ENCODE data around the gene PNPLA7. TPM values are rescaled to one million over a fixed set of nuclear protein-coding genes. Genes with fewer than 3 reads are reported as not detected.

The PNPLA7 gene
- polyA plus RNA-seq, 3 donors from 2014 or later = 0.24 to 0.53 (median 0.32) TPM

DNA sequence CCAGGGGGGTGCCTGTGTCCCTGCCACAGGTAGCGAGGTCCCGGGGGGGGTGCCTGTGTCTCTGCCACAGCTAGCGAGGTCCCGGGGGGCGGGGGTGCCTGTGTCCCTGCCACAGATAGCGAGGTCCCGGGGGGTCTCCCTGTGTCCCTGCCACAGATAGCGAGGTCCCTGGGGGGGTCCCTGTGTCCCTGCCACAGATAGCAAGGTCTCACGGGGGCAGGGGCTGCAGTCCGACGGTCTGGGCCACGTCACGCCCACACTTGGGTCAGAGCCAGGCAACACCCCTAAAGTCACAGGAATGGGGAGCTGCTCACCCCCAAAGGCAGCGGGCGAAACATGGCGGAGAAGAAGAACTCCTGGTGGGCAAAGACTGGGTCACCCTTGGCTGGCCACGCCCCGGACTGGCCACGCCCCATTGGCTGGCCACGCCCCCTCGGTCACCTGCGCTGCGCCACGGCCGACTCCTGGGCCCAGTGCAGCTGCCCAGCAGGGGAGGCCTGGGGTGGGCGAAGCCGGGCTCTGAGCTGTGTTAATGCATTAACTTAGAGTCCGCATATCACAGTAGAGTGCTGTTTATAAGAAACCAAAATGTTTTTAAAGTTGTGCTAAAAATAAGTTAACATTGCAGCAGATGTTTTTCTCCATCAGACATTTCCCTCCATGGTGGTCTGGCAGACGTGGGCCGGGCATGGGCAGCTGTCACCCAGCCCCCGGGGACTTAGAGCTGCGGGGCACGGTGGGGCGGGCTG, 120.1 kb downstream of the PNPLA7 start:
- H3K27ac Mint-ChIP-seq = no peak overlapping the region

DNA sequence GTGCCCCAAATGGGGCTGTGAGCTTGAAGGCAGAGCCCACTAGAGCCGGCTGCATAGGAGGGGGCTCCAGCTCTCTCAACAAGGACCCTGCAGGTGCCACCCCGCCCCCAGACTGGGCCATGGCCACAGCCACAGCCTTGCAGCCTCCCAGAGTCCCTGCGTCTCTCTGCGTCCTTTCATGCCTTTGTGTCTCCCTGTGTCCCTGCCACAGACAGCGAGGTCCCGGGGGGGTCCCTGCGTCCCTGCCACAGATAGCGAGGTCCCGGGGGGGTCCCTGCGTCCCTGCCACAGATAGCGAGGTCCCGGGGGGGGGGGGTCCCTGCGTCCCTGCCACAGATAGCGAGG, 120.7 kb downstream of the PNPLA7 start:
- Mint-ChIP-seq H3K4me3 (no peak overlapping the region), H3K36me3 (no peaks in the 10 kb centered on the region), H3K27me3 (ENCODE audit: low read depth in 3 of 3) (peaks cover 0 to 4% (median 2%) of the 10 kb centered on the region in 3 donors), H3K27ac (no peak overlapping the region), H3K9me3 (no peaks in the 10 kb centered on the region), H3K4me1 (peaks cover 1 to 2% of the 10 kb centered on the region in 2 donors)
- DNase-seq = no peak

More for the DNA sequence above, 120.1 kb downstream of the PNPLA7 start:
- Mint-ChIP-seq H3K4me1 (peaks cover 0 to 4% of the 10 kb centered on the region in 2 donors), H3K9me3 (no peaks in the 10 kb centered on the region), H3K36me3 (no peaks in the 10 kb centered on the region), H3K27me3 (ENCODE audit: low read depth in 3 of 3) (peaks cover 0 to 2% (median 1%) of the 10 kb centered on the region in 3 donors), H3K4me3 (no peak overlapping the region)
- DNase-seq = no peak

DNA sequence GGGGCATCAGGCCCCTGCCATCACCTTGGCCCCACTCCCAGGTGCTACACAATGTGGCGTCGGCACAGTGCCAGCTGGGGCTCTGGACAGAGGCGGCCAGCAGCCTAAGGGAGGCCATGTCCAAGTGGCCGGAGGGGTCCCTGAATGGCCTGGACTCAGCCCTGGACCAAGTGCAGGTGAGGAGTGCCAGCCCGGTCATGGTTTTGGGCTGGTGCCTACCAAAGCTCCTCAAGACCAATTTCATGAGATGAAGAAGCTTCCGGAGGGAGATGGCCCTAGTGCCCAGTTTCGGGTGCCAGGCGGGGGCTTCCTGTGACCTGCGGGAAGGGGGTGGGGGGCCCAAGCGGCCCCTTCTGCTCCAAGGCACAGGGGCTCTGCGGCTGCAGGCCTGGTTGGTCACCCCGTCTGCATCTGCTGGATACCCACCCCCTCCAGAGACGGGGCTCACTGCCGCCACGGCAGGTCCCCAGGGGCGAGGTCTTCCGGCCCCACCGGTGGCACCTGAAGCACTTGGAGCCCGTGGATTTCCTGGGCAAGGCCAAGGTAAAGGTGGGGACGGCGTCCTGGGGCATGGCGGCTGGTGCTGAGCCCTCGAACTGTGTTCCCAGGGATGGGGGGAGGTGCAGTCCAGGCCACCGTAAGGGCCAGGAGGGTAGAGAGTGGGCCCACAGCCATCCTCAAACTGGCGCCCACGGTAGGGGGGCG, 121.2 kb downstream of the PNPLA7 start:
- Mint-ChIP-seq H3K4me1 (peaks cover 3 to 6% of the 10 kb centered on the region in 2 donors), H3K9me3 (no peaks in the 10 kb centered on the region), H3K4me3 (no peak overlapping the region), H3K27me3 (ENCODE audit: low read depth in 3 of 3) (peaks cover 0 to 4% (median 3%) of the 10 kb centered on the region in 3 donors), H3K27ac (no peak overlapping the region), H3K36me3 (no peaks in the 10 kb centered on the region)
- no peak for DNase-seq

GRCh38 chr9:137428311-137428630, 121.9 kb downstream of the PNPLA7 start:
- DNase-seq = no peak
- Mint-ChIP-seq H3K9me3 (no peaks in the 10 kb centered on the region), H3K36me3 (no peaks in the 10 kb centered on the region), H3K4me1 (peaks cover 3 to 6% of the 10 kb centered on the region in 2 donors), H3K27ac (no peak overlapping the region), H3K27me3 (ENCODE audit: low read depth in 3 of 3) (peaks cover 0 to 4% (median 3%) of the 10 kb centered on the region in 3 donors), H3K4me3 (no peak overlapping the region)

GRCh38 chr9:137427454-137428310, 122.5 kb downstream of the PNPLA7 start:
- H3K27ac Mint-ChIP-seq = no peak overlapping the region
- no peaks in the 10 kb centered on the region for H3K36me3 Mint-ChIP-seq
- peaks cover 0 to 4% (median 3%) of the 10 kb centered on the region in 3 donors for H3K27me3 Mint-ChIP-seq (ENCODE audit: low read depth in 3 of 3)
- no peak for DNase-seq
- no peak overlapping the region for H3K4me3 Mint-ChIP-seq
- H3K4me1 Mint-ChIP-seq = peaks cover 3 to 6% of the 10 kb centered on the region in 2 donors
- no peaks in the 10 kb centered on the region for H3K9me3 Mint-ChIP-seq

GRCh38 chr9:137426018-137426681, 124.1 kb downstream of the PNPLA7 start:
- Mint-ChIP-seq H3K9me3 (no peaks in the 10 kb centered on the region), H3K4me1 (peaks cover 11 to 14% of the 10 kb centered on the region in 2 donors), H3K36me3 (no peaks in the 10 kb centered on the region), H3K27ac (no peak overlapping the region), H3K27me3 (ENCODE audit: low read depth in 3 of 3) (peaks cover 2 to 4% (median 3%) of the 10 kb centered on the region in 3 donors), H3K4me3 (no peak overlapping the region)
- no peak for DNase-seq

GRCh38 chr9:137423514-137424291, 126.5 kb downstream of the PNPLA7 start:
- Mint-ChIP-seq H3K27me3 (ENCODE audit: low read depth in 3 of 3) (peaks cover 2 to 4% (median 3%) of the 10 kb centered on the region in 3 donors), H3K36me3 (no peaks in the 10 kb centered on the region), H3K27ac (no peak overlapping the region), H3K9me3 (no peaks in the 10 kb centered on the region), H3K4me3 (peak overlapping the region in 3 of 5 donors; percentile 71 to 76 (median 76)), H3K4me1 (peaks cover 11 to 14% of the 10 kb centered on the region in 2 donors)
- no peak for DNase-seq

DNA sequence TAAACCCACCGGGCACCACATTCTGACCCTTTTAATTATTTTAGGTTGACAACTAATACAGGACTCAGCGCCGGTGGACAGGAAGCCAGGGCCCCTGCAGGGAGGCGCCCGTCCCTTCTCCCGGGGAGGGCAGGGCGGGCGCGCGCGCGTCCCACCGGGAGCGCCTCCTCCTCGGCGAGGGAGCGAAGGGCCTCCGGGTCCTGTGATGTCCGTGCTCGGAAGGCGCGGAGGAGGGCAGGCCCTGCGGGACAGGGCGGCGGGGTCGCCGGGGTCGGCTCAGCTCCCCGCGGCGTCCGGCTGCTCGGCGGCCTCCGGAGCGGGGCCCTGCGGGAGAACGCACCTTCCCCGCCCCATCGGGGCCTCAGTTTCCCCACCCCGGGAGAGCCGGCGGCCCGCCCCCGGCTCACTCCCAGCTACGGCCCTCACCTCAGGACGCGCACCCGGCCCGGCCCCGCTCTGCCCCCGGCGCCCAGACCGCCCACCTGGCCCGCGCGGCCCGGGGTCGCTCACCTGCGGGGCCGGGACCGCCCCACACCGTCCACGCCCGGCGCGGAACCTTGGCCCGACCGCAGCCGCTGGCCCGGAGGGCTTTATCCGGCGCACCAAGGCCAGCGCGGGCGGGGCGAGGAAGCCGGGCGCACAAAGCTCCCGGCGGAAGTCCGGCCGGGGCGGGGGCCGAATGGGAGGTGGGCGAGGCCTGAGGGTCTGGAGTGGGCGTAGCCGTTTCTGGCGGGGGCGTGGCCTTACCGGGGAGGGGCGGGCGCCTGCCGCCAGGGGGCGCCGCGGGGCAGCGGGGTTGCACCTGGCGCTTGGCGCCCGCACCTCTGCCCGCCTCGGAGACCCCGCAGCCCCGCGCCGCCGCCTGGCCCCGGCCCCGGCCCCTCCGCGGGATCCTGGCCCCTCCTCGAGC, 127.3 kb downstream of the PNPLA7 start, which contains the start of the genes EXD3 and NOXA1:
Gene EXD3 (minus strand): TSS at position 559 of the 910 bp plus-strand sequence. CDS start 27,805 bp downstream, outside the sequence.
Gene NOXA1 (plus strand): TSS at position 790 of the 910 bp plus-strand sequence. CDS start 137 bp downstream, outside the sequence.
- Mint-ChIP-seq H3K4me1 (peaks cover 11 to 14% of the 10 kb centered on the region in 2 donors), H3K4me3 (peak within 1 kb of the TSS; percentile 81 to 90 (median 83)), H3K9me3 (no peaks in the 10 kb centered on the region), H3K36me3 (no peaks in the 10 kb centered on the region), H3K27ac (peak within 1 kb of the TSS in 4 of 6 donors; percentile 41 to 75 (median 52)), H3K27me3 (ENCODE audit: low read depth in 3 of 3) (peaks cover 2 to 4% (median 2%) of the 10 kb centered on the region in 3 donors)
- peak; percentile 93 to 94 (median 94) for DNase-seq

- Mint-ChIP-seq H3K36me3 (no peaks in the 10 kb centered on the region), H3K4me1 (peaks cover 11 to 14% of the 10 kb centered on the region in 2 donors), H3K9me3 (no peaks in the 10 kb centered on the region), H3K4me3 (peak overlapping the region; percentile 81 to 90 (median 83)), H3K27me3 (ENCODE audit: low read depth in 3 of 3) (peaks cover 2 to 4% (median 2%) of the 10 kb centered on the region in 3 donors), H3K27ac (peak overlapping the region in 3 of 6 donors; percentile 41 to 75 (median 58))
- no peak for DNase-seq
Observed at GRCh38 chr9:137421838-137422603, 128.2 kb downstream of the PNPLA7 start.

DNA sequence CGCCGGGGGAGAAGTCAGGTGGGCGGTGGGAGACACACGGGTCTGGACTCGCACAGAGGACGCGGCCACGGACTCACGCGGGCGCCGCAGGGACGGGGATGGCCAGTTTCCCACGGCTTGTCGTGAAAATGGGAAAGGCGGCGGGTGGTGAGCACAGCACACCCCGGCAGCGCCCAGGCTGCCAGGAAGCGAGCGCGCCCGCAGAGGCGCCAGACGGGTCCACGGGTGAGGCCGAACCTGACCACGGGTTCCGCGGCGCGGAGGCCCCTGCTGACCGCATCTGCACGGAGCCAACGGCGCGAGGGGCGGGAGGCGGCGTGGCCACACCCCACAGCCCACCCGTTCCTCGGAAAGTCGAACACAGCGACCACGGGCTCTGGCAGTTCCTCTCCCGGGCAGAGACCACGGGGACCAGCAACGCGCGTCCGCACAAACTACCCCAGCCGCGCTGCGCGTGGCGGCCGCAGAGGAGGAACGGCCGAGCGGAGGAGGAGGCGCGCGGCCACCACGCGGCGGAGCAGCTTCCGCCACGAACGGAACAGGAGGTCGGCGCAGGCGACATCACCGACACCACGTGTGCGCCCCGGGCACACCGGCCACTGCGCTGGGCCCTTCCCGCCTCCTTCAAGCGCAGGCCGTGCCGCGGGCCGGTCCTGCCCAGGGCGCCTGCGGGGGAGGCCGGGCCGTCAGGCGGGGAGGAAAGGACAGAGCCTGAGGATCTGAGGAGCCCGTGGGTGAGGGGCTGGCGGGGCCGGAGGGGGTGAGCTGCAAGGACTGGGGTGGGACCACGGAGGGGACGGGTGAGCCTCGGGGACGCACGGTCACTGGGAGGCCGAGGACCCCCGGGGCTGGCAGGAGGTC, 132.8 kb downstream of the PNPLA7 start:
- Mint-ChIP-seq H3K36me3 (no peaks in the 10 kb centered on the region), H3K4me3 (peak overlapping the region in 3 of 5 donors; percentile 21 to 46 (median 21)), H3K27me3 (ENCODE audit: low read depth in 3 of 3) (peaks cover 0 to 2% (median 0%) of the 10 kb centered on the region in 3 donors), H3K27ac (peak overlapping the region in 1 of 6 donors; percentile 28), H3K4me1 (peaks cover 18 to 26% of the 10 kb centered on the region in 2 donors), H3K9me3 (no peaks in the 10 kb centered on the region)
- DNase-seq = peak; percentile 31 to 66 (median 55)
